HS-5 (cell line): Measurements from ENCODE around the gene OR5M3.

ENCODE experiments used
- DNase-seq: peaks from one replicate; pipeline ENCODE4 v3.0.0-alpha.2; 2012; ENCODE audit warnings: low read depth

OR5M3 gene

DNA sequence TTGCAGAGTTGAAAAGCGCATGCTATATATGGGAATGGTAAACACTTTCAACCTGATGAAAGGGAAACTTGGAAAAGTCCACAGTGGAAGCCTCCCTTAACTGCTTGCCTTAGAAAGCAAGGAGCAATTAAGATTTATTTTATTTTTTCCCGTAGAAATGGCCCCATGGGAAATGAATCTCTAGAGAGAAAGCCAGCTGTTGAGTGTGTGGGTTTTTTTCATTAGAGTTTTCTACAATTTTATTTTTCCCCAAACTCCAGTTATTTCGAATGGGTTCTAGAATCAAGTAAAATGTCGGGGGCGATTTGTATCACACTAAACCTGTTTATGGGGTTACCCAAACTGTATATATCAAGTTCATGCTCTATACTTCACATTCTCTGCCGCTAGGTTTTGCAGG lies at the start of gene OR5M3:
OR5M3 (minus strand) TSS at position 101 of the 400 bp plus-strand sequence. CDS start 2,855 bp downstream, outside the sequence.
- DNase-seq, result no peak

GRCh38 chr11:56522008-56522407 lies 48.9 kb upstream of the OR5M3 start:
- DNase-seq, result no peak

GRCh38 chr11:56513280-56513679 lies 40.1 kb upstream of the OR5M3 start:
- DNase-seq, result no peak

GRCh38 chr11:56509439-56509838 lies 36.3 kb upstream of the OR5M3 start:
- DNase-seq, result no peak

DNA sequence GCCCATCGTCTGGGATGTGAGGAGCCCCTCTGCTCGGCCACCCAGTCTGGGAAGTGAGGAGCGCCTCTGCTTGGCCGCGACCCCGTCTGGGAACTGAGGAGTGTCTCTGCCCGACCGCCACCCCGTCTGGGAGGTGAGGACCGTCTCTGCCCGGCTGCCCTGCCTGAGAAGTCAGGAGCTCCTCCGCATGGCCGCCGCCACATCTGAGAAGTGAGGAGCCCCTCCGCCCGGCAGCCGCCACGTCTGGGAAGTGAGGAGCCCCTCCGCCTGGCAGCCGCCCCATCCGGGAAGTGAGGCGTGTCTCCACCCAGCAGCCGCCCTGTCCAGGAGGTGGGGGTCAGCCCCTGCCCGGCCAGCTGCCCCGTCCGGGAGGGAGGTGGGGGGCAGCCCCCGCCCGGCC lies 23.9 kb upstream of the OR5M3 start:
- no peak for DNase-seq

- no peak for DNase-seq
Observed at GRCh38 chr11:56495117-56495516, 22.0 kb upstream of the OR5M3 start.

GRCh38 chr11:56491270-56491669 lies 18.1 kb upstream of the OR5M3 start, which contains the start of gene OR5M8:
Gene OR5M8, minus strand, starts transcription at chr11:56491370. Its CDS starts 0 bp downstream, at chr11:56491370.
- no peak for DNase-seq

GRCh38 chr11:56486801-56487200 lies 13.6 kb upstream of the OR5M3 start:
- DNase-seq, result no peak

DNA sequence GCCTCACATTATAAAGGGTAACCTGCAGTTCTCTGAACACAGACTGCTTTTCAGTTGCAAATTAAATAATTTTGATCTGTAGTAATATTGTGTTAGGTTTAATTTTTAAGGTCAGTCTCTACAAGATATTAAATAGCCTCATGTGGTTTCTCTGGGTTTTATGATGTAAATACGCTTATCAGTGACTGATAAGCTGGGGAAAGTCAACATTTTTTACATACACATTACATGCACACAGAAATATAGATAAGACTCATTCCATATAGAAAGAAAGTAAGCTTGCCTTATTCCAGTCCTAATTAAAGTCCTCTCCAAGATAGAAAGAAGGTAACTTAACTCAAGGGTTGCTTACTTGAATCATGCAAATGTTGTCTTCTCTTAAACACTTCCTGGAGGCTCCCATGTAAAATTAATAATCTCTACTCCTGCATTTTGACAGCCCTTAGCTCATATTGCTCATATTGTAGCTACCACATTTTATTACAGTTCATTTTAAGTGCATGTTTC lies 1.6 kb upstream of the OR5M3 start:
- DNase-seq, result no peak

GRCh38 chr11:56457076-56457475 lies 16.1 kb downstream of the OR5M3 start:
- no peak for DNase-seq

DNA sequence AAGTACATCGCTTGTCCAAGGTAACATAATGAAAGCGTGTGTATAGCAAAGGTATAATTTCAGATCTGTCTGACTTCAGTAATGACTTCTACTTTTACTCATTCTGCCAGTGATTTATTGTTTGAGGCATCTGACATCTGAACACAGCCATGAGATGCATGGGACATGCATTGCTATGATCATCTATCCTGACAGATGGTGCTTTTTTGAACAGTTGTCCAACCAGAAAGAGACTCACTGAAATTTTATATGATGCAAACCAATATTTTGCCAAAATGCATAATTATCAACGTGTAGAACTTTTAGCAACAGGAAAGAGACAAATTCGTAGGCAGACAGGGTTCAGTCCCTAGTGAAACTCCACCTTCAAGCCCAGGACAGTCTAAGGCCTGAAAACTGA lies 19.6 kb downstream of the OR5M3 start:
- DNase-seq, result no peak
